NCI-H1092 (cell line): Measurements from ENCODE around the gene ILF3.
"Not testable (repeated sequence)": the region's sequence is repeated elsewhere in the genome, so short reads cannot be mapped to it uniquely, and the experiment has no call there.

Experiments
- DNase-seq: peaks from one replicate; lab custom pipeline; 2025; lab: John Stamatoyannopoulos, UW

The ILF3 gene

GRCh38 chr19:10675214-10675613 is 21.1 kb downstream of the ILF3 start:
- DNase-seq, result not testable (repeated sequence)

DNA sequence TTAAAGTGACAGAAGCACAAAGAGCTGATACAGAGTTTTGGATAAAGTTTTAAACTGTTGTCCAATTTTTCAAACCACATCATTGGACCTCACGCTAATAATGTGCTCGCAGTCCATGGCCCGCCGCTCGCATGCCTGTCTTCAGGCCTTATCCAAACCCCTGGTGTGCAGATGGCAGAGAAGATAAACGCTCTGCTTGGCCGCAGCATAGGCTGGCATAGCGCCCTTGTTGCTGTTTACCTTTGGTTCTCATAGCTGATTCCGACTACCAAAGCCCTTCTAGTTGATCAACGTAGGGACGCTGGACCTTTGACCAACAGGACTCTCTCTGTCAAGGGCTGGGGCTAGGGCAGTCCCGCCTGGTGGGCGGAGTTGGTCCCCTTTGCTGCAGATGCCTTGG is 23.6 kb downstream of the ILF3 start:
- DNase-seq, result no peak

GRCh38 chr19:10678813-10679212 is 24.7 kb downstream of the ILF3 start:
- DNase-seq, result no peak

DNA sequence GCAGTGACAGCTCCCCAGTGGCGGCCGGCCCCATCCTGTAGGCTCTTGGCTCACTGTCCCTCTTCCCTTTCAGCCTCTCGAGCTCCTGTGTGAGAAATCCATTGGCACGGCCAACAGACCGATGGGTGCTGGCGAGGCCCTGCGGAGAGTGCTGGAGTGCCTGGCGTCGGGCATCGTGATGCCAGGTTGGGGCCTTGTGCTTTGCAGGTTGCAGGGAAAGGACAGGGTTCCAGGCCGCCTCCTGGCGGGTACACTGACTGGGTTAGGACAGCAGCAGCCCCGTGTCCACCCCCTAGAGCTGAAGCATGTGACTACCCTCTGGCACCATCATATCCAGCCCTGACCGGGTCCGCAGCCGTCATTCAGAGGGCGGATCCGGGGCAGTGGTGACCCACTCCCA is 25.6 kb downstream of the ILF3 start:
- no peak for DNase-seq

- no peak for DNase-seq
Observed at GRCh38 chr19:10680545-10681135, 26.5 kb downstream of the ILF3 start.

DNA sequence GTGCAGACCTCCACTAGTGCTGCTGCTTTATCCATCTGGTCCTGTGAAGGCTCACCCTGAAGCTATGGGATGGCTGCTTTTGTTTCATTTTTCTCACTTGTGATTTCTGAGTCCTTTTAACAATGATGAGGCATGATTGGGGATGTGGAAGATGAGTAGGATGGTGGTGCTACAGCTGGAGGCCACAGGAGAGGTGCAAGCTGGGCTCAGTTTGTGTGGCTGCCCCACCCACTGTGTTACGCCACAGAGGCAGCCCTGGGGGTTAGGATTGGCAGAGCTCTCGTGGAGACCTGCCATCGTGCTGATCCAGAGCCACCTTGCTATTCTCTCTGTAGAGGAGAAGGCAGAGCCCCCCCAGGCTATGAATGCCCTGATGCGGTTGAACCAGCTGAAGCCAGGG is 27.5 kb downstream of the ILF3 start:
- no peak for DNase-seq

DNA sequence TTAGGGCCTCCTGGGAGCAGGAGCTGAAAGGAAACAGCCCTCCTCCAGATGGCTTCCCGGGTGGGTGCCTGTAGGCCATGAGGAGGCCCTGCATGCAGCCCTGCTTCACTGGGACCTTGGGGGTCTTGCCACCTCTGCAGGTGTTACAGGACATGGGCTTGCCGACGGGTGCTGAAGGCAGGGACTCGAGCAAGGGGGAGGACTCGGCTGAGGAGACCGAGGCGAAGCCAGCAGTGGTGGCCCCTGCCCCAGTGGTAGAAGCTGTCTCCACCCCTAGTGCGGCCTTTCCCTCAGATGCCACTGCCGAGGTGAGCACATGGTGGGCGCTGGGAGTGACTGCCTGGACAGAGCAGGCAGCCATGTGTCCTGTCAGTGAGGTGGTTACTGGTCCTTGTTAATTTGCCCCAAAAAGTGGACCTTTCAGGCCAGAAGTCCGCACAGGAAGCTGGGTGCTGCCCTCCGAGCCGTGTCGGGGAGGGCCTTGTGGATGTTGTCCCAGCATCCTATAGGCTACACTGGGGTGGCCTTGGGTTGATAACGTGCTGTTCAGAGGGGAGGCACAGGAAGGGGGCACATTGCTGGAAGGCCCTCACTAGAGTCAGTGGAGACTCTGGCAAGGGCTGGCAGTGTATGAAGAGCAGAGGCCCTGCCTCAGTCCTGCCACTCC is 28.4 kb downstream of the ILF3 start:
- no peak for DNase-seq

DNA sequence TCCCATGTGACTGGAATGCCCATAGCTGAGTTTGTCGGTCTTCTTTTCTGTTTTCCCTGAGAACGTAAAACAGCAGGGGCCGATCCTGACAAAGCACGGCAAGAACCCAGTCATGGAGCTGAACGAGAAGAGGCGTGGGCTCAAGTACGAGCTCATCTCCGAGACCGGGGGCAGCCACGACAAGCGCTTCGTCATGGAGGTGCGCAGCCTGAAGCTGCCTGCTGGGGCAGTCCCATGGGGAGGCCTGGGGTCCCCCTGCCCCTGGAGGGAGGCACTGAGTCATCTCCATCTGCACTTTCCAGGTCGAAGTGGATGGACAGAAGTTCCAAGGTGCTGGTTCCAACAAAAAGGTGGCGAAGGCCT is 28.9 kb downstream of the ILF3 start:
- no peak for DNase-seq

DNA sequence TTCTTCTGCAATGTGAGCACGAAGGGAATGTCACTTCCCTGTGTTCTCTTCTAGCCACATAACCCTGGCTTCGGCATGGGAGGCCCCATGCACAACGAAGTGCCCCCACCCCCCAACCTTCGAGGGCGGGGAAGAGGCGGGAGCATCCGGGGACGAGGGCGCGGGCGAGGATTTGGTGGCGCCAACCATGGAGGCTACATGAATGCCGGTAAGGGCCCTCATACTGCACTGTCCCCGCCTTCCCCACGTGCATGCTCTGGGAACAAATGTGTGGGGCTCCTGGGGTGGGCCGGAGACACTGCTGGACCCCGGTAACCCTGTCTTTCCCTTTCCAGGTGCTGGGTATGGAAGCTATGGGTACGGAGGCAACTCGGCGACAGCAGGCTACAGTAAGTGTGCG is 29.4 kb downstream of the ILF3 start:
- no peak for DNase-seq

DNA sequence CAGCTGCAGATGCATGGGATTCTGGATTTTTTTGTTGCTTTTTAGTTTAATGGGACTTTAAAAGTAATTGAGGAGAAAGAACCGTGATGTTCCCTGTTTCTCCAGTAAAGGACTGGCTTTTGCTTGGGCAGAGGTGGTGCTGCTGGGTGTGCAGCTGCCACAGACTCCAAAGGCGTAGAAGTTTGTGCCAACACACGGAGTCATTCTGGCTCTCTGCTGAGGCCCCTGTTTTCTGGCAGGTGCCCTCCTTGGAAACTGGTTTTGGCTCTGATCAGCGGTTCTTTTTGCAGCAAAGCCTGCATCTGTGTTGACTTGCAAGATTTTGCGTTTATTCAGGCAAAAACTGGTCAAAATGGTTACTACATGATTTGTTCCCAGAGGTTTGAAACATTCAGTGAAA is 31.1 kb downstream of the ILF3 start:
- DNase-seq, result no peak

DNA sequence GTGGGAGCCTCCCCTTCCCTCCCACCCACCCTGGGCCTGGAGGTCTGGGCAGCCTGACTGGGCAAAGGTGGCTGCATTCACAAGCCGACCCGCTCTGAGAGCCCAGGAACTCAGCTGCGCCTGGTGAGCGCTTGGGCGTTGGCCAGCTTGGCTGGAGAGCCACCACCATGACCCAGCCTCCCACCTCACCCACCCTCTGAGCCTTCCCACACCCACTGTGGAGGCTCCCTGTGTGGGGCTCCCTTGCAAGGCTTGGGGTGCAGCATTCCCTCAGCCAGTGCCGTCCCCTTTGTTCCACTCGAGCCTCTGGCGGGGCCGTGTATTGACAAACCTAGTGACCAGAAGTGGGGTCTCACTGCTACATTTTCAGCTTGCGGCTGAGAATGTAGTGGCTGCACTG is 32.0 kb downstream of the ILF3 start:
- DNase-seq, result no peak

DNA sequence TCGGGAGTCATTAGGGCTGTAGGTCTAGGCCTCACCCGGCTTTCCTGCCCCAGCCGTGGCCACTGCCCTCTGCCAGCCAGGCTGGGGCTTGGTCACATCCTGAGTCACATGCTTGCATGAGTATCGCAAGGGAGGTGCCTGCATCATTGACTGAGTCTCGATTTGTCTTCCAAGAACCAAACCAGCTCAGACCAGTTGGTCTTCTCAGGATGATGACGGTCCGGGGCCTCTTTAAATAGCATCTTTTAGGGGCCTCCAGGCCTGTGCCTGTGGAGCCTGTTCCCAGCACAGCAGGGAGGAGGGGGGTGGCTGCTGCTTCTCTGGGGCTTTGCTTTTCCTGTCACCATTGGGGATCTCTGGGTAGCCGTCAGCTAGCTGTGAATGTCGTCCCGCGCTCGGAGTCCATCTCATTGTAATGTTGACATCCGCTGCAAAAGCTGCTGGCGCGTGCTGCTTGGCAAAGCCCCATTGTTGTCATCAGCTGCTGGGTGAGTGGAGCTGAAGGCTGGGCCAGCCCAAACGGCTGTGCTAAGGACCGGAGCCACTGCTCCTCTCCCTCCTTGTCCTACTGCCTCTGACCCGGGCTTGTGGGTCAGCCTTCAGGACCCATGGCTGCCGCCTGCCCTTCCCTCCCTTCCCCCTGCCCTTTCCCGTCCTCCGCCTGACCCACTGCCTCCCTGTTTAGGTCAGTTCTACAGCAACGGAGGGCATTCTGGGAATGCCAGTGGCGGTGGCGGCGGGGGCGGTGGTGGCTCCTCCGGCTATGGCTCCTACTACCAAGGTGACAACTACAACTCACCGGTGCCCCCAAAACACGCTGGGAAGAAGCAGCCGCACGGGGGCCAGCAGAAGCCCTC is 32.7 kb downstream of the ILF3 start:
- no peak for DNase-seq

DNA sequence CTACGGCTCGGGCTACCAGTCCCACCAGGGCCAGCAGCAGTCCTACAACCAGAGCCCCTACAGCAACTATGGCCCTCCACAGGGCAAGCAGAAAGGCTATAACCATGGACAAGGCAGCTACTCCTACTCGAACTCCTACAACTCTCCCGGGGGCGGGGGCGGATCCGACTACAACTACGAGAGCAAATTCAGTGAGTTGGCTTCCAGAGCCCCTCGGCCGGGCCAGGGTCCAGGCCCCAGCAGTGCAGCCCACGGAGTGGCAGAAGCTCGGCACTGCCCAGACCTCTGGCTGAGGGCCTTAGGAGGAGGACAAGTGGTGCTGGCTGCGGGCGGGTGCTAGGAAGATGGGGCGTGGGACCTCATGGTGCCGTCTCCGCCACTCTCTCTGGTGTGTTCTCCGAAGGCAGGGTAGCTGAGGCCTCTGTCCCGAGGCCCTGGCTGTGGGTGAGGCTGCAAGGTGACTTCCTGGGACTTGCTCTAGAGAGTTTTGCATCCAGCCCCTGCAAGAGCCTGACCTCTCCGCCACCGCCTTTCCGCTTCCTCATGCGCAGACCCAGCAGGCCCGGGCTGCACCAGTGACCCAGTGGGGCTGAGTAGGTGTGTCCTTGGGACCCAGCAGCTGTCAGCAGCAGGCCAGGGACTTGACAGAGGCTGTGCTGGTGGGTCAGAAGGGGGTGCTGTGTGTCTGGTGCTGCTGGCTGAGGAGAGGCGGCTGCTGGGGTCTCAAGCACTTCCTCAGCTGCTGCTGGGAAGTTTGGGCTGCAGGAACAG is 33.6 kb downstream of the ILF3 start:
- DNase-seq, result no peak

GRCh38 chr19:10688545-10689280 is 34.6 kb downstream of the ILF3 start:
- DNase-seq, result no peak

GRCh38 chr19:10690341-10690781 is 36.2 kb downstream of the ILF3 start:
- DNase-seq, result no peak

- no peak for DNase-seq
Observed at GRCh38 chr19:10691178-10691881, 37.2 kb downstream of the ILF3 start.

GRCh38 chr19:10691883-10692282 is 37.7 kb downstream of the ILF3 start:
- no peak for DNase-seq

- no peak for DNase-seq
Observed at GRCh38 chr19:10692673-10693264, 38.6 kb downstream of the ILF3 start.

- no peak for DNase-seq
Observed at GRCh38 chr19:10694706-10695307, 40.7 kb downstream of the ILF3 start.
